Lower leg skin (tissue), 4 donors: ENCODE results near the gene COX19. TPM values are rescaled to one million over a fixed set of nuclear protein-coding genes. Genes with fewer than 3 reads are reported as not detected.

ENCODE experiments used
- DNase-seq, 2 donors: peaks; one replicate each; pipeline ENCODE4 v3.0.0-alpha.2; 2019; ENCODE audit warnings: low spot score in 2 of 2
- H3K4me3 ChIP-seq: fragments of 200-600 bp; sonication (generic); 2 replicates; pipeline ENCODE4 v1.5.1; 2017; ENCODE audit warnings: mild to moderate bottlenecking, low read depth; ENCODE audit not compliant: poor library complexity, severe bottlenecking
- POLR2A ChIP-seq, 2 donors: fragments of 450-650 bp; IDR thresholded peaks; one replicate each; pipeline ENCODE4 v1.6.1; 2016 to 2017; ENCODE audit warnings: antibody characterized with exemption in 2 of 2, mild to moderate bottlenecking in 1 of 2, moderate library complexity in 1 of 2
- WGBS, 2 donors: methylation state at CpG; one replicate each; pipeline ENCODE4 v1.1.5; 2018; 5-methylcytosine and 5-hydroxymethylcytosine counted together
- intact Hi-C: fragments of 100-400 bp; cut with DNase I; formaldehyde crosslinking; loops from one replicate; pipeline ENCODE4 v1.15.0; 2023; ENCODE audit warnings: low total_unique reads
- total RNA-seq, 4 donors: library from RNA; depleted of rRNA; stranded (reverse); fragments of >200 nt; gene quantifications; one replicate each; pipeline ENCODE4 v1.1.0, GENCODE V29; 2016
- TF ChIP-seq, protein P1 (sequence below), 3 donors: fragments of 450-650 bp; IDR thresholded peaks; one replicate each; pipeline ENCODE4 v1.5.1; 2016; ENCODE audit warnings: antibody characterized with exemption in 3 of 3, mild to moderate bottlenecking in 3 of 3, moderate library complexity in 2 of 3

The COX19 gene
- total RNA-seq, 4 donors from 2014 or later, result 13.0 to 25.1 (median 15.1) TPM

DNA sequence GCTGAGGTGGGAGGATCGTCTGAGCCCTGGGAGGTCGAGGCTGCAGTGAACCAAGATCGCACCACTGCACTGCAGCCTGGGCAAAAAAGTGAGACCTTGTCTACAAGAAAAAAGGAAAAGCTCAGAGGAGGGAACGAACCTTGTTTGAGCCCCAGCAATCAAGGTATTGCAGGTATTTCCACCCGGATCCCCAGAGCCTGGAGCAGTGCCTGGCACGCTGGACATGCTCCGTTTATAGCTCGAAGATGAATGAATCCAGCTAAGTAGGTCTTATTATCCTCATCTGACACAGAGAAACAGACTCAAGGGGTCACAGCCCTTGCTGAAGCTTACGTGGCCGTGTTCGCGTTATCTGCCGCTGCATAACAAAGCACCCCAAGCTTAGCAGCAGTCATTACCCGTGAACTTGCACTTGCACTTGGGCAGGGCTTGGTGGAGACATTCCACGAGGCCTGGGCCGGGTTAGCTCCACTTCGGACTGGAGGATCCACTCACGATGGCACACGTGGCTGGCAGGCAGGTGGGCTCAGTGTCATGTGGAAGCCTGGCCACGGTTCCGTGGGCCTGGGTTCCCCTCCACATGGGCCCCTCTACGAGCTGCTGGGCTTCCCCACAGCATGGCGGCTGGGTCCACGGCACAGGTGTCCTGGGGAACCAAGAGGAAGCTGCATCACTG lies 3.2 kb upstream of the COX19 start:
- intact Hi-C loops, result no loop called here
- H3K4me3 ChIP-seq, result no peak overlapping the region
- WGBS, 2 donors, result 84% methylated on average over 24 of the region's 24 CpGs
- no peak for TF ChIP-seq POLR2A (IDR thresholded peaks at IDR 0.05)
- TF ChIP-seq, protein P1, sequence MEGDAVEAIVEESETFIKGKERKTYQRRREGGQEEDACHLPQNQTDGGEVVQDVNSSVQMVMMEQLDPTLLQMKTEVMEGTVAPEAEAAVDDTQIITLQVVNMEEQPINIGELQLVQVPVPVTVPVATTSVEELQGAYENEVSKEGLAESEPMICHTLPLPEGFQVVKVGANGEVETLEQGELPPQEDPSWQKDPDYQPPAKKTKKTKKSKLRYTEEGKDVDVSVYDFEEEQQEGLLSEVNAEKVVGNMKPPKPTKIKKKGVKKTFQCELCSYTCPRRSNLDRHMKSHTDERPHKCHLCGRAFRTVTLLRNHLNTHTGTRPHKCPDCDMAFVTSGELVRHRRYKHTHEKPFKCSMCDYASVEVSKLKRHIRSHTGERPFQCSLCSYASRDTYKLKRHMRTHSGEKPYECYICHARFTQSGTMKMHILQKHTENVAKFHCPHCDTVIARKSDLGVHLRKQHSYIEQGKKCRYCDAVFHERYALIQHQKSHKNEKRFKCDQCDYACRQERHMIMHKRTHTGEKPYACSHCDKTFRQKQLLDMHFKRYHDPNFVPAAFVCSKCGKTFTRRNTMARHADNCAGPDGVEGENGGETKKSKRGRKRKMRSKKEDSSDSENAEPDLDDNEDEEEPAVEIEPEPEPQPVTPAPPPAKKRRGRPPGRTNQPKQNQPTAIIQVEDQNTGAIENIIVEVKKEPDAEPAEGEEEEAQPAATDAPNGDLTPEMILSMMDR (IDR thresholded peaks at IDR 0.05), result no peak
- DNase-seq, result no peak

DNA sequence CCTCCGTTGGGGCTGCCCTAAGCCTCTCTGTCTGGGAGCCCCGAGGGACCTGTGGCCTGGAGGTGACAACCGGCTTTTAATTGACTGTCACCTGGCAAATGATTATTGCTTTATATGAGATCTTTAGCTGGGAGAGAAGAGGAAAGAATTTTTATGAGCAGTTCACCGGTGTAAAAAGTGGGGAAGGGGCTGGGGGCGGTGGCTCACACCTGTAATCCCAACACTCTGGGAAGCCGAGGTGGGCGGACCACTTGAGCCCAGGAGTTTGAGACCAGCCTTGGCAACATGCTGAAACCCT lies 2.6 kb upstream of the COX19 start:
- intact Hi-C loops, result no loop called here
- WGBS, 2 donors, result 68 to 69% methylated on average over 7 of the region's 7 CpGs
- no peak overlapping the region for H3K4me3 ChIP-seq
- TF ChIP-seq POLR2A (IDR thresholded peaks at IDR 0.05), result no peak
- TF ChIP-seq, protein P1 (IDR thresholded peaks at IDR 0.05), result no peak
- no peak for DNase-seq

DNA sequence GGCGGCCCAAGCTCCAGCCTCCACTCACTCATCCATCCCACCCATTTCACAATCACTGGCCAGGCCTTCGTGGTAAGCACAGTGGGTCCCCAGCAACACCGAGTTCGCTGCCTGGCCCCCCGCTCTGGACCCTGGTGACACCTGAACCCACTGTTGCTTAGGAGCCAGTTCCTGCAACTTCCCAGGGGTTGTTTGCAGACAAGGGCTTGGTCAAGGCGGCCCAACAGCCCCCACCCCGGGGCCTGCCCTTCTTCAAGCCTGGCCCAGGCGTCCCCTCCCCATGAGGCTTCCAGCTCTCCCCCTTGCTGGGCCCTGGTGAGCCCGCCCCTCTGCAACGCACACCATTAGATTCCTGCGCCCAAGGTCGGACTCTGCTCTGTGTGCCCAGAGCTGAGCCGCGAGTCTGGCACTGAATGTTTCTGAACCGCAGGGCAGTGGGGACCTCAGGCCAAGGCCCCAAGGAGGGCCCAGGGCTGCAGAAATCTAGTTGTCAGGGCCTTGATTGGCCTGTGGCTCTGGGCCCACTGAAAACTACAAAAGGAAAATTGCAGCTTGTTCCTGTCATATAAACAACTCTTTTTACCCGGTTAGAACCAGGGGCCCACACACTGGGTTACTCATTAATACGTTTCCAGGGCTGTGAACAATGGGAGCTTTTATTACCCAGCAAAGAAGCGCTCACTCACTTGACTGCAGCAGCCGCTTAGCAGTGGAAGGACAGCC lies 2.1 kb upstream of the COX19 start:
- 74 to 78% methylated on average over 19 of the region's 19 CpGs for WGBS, 2 donors
- H3K4me3 ChIP-seq, result no peak overlapping the region
- intact Hi-C loops, result no loop called here
- TF ChIP-seq, protein P1 (IDR thresholded peaks at IDR 0.05), result no peak
- TF ChIP-seq POLR2A (IDR thresholded peaks at IDR 0.05), result no peak
- DNase-seq, result no peak

DNA sequence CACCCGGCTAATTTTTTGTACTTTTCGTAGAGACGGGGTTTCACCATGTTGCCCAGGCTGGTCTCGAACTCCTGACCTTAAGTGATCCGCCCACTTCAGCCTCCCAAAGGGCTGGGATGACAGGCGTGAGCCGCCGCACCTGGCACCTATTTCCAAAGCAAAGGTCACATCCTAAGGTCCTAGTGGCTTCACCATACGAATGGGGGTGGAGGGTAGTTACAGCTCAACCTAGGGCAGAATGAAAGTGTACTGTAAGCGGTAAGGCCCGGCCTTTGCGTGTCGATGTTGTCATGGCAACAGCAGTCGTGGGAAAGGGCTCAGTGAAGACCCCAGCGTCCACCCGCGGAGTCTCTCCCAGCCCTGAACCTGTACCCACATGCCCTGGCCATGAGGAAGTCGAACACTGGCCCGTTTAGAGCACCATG lies 1.6 kb upstream of the COX19 start:
- WGBS, 2 donors, result 81 to 83% methylated on average over 19 of the region's 19 CpGs
- intact Hi-C loops, result no loop called here
- DNase-seq, result no peak
- TF ChIP-seq, protein P1 (IDR thresholded peaks at IDR 0.05), result no peak
- no peak for TF ChIP-seq POLR2A (IDR thresholded peaks at IDR 0.05)
- no peak overlapping the region for H3K4me3 ChIP-seq

DNA sequence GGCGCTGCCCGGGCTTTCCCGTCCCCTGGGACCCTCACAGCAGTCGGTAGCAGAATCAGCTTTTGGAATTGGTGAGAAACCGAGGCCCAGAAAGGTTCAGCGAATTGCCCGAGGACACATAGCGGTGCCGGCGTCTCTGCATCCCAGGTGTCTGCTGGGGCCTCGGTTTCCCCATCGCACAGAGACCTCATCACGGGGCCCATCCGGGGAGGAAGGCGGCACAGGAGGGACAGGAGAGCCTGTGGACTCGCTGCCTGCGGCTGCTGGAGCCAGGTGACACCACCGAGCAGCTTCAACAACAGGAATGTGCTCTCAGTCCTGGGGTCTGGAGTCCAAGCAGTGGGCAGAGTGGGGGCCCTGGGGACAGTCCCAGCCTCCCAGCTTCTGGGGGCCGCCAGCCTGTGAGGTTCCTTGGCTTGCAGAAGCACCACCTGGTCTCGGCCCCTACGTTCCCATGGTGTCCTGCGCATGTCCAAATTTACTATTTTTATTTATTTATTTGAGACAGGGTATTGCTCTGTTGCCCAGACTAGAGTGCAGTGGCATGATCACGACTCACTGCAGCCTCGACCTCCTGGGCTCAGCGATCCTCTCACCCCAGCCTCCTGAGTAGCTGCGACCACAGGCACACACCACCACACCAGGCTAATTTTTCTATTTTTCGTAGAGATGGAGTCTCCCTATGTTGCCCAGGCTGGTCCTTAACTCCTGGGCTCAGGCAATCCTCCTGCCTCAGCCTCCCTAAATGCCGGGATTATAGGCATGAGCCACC lies 539 bp upstream of the COX19 start:
- WGBS, 2 donors, result 55 to 62% methylated on average over 15 to 20 of the region's 28 CpGs

More for the DNA sequence above, 539 bp upstream of the COX19 start:
- intact Hi-C loops, result no loop called here
- TF ChIP-seq, protein P1 (IDR thresholded peaks at IDR 0.05), result no peak
- no peak for TF ChIP-seq POLR2A (IDR thresholded peaks at IDR 0.05)
- no peak overlapping the region for H3K4me3 ChIP-seq
- DNase-seq, result no peak
